MCF 10A (cell line): ENCODE results near the gene PRELID2. TPM values are rescaled to one million over a fixed set of nuclear protein-coding genes. Genes with fewer than 3 reads are reported as not detected.

Source experiments
- BruUV-seq: library from RNA; stranded (reverse); fragments of 400-500 nt; replicated peaks from 2 replicates; lab custom pipeline; 2021; lab: Mats Ljungman, UMichigan
- CTCF ChIA-PET: fragments of 300-600 bp; sonication (Branson Sonifier 250); formaldehyde crosslinking; extraction: SDS; loops from one replicate; lab custom pipeline; 2021; ENCODE audit warnings: antibody characterized with exemption, inconsistent platforms; lab: Yijun Ruan, JAX
- POLR2A ChIA-PET: fragments of 300-600, 350-650 bp; sonication (Branson Sonifier 250); formaldehyde crosslinking; extraction: SDS; loops from one replicate; lab custom pipeline; 2020; ENCODE audit warnings: antibody characterized with exemption, inconsistent platforms; lab: Yijun Ruan, JAX
- DNase-seq: peaks from one replicate; pipeline ENCODE4 v3.0.0-alpha.2; 2018; ENCODE audit not compliant: unreplicated experiment
- H3K27ac Mint-ChIP-seq: one replicate; pipeline ENCODE4 v1.8.0; 2022; ENCODE audit warnings: mild to moderate bottlenecking, low read depth, mixed read lengths; ENCODE audit not compliant: unreplicated experiment
- H3K27me3 Mint-ChIP-seq: one replicate; pipeline ENCODE4 v1.8.0; 2022; ENCODE audit warnings: mixed read lengths; ENCODE audit not compliant: insufficient read depth, unreplicated experiment
- H3K36me3 Mint-ChIP-seq: one replicate; pipeline ENCODE4 v1.8.0; 2022; ENCODE audit warnings: mild to moderate bottlenecking, moderate library complexity, mixed read lengths; ENCODE audit not compliant: insufficient read depth, unreplicated experiment
- H3K4me1 Mint-ChIP-seq: one replicate; pipeline ENCODE4 v1.8.0; 2022; ENCODE audit warnings: mixed read lengths; ENCODE audit not compliant: insufficient read depth, unreplicated experiment
- H3K4me3 Mint-ChIP-seq: one replicate; pipeline ENCODE4 v1.8.0; 2022; ENCODE audit warnings: mild to moderate bottlenecking, moderate library complexity, mixed read lengths; ENCODE audit not compliant: unreplicated experiment
- H3K9me3 Mint-ChIP-seq: one replicate; pipeline ENCODE4 v1.8.0; 2022; ENCODE audit warnings: mixed read lengths; ENCODE audit not compliant: unreplicated experiment
- intact Hi-C: fragments of 100-400 bp; cut with micrococcal nuclease; formaldehyde crosslinking; loops from 2 replicates; pipeline ENCODE4 v1.14.1; 2022
- total RNA-seq: library from RNA; stranded (reverse); gene quantifications from 2 replicates; pipeline ENCODE4 v1.2.3, GENCODE V29; 2022
- TF ChIP-seq, protein P1 (sequence below): fragments of 200-600 bp; IDR thresholded peaks from one replicate; pipeline ENCODE4 v1.8.0; 2022; ENCODE audit warnings: antibody characterized with exemption, mild to moderate bottlenecking; ENCODE audit not compliant: unreplicated experiment

PRELID2 gene
- total RNA-seq, 1 experiment from 2014 or later, result 11.4 TPM

DNA sequence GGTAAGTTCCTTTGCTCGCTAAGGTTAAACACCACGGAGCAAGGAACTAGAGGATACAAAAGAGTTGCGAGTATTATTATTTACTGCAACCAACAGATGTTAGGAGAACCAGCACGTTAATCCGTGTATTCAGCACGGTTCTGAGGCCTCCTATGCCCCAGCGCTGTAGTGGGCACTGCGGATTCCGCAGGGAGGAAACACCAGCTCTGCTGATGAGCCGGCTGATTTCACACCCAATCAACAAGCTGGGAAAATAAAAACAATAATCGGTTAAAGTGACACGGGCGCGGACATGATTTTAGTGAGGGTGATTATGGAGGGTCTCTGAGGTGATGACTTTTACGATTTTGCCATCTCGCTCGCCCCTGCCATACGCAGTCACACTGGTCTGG lies 702 bp upstream of the PRELID2 start:
- no peaks in the 10 kb centered on the region for H3K9me3 Mint-ChIP-seq
- no peak overlapping the region for H3K27ac Mint-ChIP-seq

DNA sequence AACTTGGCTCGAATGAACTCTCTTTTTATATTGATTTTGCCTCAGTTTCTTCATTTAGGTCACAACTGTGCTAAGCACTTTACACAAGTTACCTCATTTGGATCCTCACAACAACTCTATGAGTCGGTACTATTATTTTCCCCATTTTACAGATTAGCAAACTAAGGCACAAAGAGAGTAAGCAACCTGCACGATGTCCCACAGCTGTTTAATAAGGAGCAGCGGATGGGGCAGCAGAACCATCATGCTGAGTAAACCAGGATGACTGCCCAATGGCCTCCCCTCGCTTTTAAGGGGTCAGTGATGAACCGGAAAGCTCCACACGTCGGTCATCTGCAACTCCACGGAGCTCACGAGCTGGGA lies 607 bp downstream of the PRELID2 start:
- Mint-ChIP-seq H3K27me3 (no peaks in the 10 kb centered on the region), H3K36me3 (no peaks in the 10 kb centered on the region), H3K4me1 (peaks cover 41% of the 10 kb centered on the region), H3K27ac (no peak overlapping the region), H3K4me3 (peak overlapping the region; percentile 73), H3K9me3 (no peaks in the 10 kb centered on the region)
- ChIA-PET POLR2A (interaction anchor here (0.7 to 2.4 kb wide), 15 partner anchors 9 to 207 kb away, joined by 3 to 16 read pairs (median 5); partner anchors contain the start of gene SH3RF2), CTCF (interaction anchor here (0.6 to 2.8 kb wide), 20 partner anchors 9 to 547 kb away, joined by 3 to 33 read pairs (median 6); no protein-coding TSS in a partner anchor)
- TF ChIP-seq, protein P1, sequence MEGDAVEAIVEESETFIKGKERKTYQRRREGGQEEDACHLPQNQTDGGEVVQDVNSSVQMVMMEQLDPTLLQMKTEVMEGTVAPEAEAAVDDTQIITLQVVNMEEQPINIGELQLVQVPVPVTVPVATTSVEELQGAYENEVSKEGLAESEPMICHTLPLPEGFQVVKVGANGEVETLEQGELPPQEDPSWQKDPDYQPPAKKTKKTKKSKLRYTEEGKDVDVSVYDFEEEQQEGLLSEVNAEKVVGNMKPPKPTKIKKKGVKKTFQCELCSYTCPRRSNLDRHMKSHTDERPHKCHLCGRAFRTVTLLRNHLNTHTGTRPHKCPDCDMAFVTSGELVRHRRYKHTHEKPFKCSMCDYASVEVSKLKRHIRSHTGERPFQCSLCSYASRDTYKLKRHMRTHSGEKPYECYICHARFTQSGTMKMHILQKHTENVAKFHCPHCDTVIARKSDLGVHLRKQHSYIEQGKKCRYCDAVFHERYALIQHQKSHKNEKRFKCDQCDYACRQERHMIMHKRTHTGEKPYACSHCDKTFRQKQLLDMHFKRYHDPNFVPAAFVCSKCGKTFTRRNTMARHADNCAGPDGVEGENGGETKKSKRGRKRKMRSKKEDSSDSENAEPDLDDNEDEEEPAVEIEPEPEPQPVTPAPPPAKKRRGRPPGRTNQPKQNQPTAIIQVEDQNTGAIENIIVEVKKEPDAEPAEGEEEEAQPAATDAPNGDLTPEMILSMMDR, result no peak
- TSS peak; percentile 46 for BruUV-seq
- intact Hi-C loops, result loop anchor here (2.0 kb wide), 2 partner anchors 54 to 214 kb away; no protein-coding TSS in a partner anchor
- no peak for DNase-seq

More for the DNA sequence above, 702 bp upstream of the PRELID2 start:
- Mint-ChIP-seq H3K36me3 (no peaks in the 10 kb centered on the region), H3K27me3 (no peaks in the 10 kb centered on the region), H3K4me3 (peak overlapping the region; percentile 73), H3K4me1 (peaks cover 28% of the 10 kb centered on the region)
- ChIA-PET POLR2A (interaction anchor here (0.6 to 2.4 kb wide), 12 partner anchors 9 to 111 kb away, joined by 3 to 16 read pairs (median 6); partner anchors contain the start of gene SH3RF2), CTCF (interaction anchor here (0.5 to 2.8 kb wide), 20 partner anchors 10 to 711 kb away, joined by 3 to 33 read pairs (median 4); no protein-coding TSS in a partner anchor)
- DNase-seq, result no peak
- TF ChIP-seq, protein P1, result no peak
- no TSS peak for BruUV-seq
- intact Hi-C loops, result loop anchor here (2.0 kb wide), 2 partner anchors 53 to 213 kb away; no protein-coding TSS in a partner anchor

DNA sequence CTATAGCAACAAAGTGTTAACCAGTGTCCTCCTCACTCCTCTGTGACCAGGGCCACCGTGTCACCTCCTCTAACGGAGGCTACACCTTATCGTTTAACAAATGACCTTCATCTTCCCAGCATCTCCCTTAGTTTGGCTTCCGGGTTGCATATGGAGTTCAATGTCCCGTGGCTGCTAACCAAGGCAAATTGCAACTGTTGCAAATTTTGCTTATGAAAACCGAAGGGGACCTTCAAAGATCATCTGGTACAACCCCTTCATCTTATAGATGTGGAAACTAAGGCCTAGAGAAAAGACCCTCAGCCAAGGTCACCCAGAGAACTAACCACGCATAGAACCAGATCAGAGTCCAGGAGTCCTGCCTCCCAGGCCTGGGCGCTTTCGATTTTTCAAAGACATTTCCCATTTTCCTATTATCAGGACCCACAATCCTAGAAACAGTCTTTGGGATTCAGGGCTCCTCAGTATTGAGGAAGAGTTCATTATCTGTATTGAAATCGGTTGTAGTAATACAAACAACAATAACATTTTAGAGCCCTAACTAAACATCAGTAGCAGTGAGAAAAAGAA lies 1.4 kb downstream of the PRELID2 start:
- H3K27ac Mint-ChIP-seq, result no peak overlapping the region
- CTCF ChIA-PET, result interaction anchor here (0.7 to 2.8 kb wide), 9 partner anchors 8 to 460 kb away, joined by 3 to 33 read pairs (median 8); no protein-coding TSS in a partner anchor
- peak overlapping the region; percentile 73 for H3K4me3 Mint-ChIP-seq

More for the DNA sequence above, 1.4 kb downstream of the PRELID2 start:
- Mint-ChIP-seq H3K36me3 (no peaks in the 10 kb centered on the region), H3K27me3 (no peaks in the 10 kb centered on the region), H3K4me1 (peaks cover 45% of the 10 kb centered on the region), H3K9me3 (no peaks in the 10 kb centered on the region)
- TF ChIP-seq, protein P1, result no peak
- DNase-seq, result no peak
- BruUV-seq, result no TSS peak
- POLR2A ChIA-PET, result interaction anchor here (0.6 to 2.4 kb wide), 4 partner anchors 14 to 105 kb away, joined by 3 to 16 read pairs (median 12); partner anchors contain the start of gene SH3RF2
- intact Hi-C loops, result loop anchor here (2.0 kb wide), 2 partner anchors 55 to 215 kb away; no protein-coding TSS in a partner anchor
